Panc1 (cell line): ENCODE measurements around the gene CCR2.
"Not testable (repeated sequence)": the region's sequence is repeated elsewhere in the genome, so short reads cannot be mapped to it uniquely, and the experiment has no call there.

Source experiments
- CTCF ChIP-seq: fragments of 450-650 bp; IDR thresholded peaks from 2 replicates; pipeline ENCODE4 v1.5.1; 2017; ENCODE audit warnings: mild to moderate bottlenecking
- TF ChIP-seq, protein P1 (sequence below), 2 experiments: IDR thresholded peaks; 2 replicates each; pipeline ENCODE4 v1.6.1; 2011 to 2012; ENCODE audit warnings: low read depth in 2 of 2, control low read depth in 1 of 2, low read length in 1 of 2, mild to moderate bottlenecking in 1 of 2, moderate library complexity in 1 of 2; ENCODE audit not compliant: insufficient read depth in 1 of 2

- TF ChIP-seq, protein P1, sequence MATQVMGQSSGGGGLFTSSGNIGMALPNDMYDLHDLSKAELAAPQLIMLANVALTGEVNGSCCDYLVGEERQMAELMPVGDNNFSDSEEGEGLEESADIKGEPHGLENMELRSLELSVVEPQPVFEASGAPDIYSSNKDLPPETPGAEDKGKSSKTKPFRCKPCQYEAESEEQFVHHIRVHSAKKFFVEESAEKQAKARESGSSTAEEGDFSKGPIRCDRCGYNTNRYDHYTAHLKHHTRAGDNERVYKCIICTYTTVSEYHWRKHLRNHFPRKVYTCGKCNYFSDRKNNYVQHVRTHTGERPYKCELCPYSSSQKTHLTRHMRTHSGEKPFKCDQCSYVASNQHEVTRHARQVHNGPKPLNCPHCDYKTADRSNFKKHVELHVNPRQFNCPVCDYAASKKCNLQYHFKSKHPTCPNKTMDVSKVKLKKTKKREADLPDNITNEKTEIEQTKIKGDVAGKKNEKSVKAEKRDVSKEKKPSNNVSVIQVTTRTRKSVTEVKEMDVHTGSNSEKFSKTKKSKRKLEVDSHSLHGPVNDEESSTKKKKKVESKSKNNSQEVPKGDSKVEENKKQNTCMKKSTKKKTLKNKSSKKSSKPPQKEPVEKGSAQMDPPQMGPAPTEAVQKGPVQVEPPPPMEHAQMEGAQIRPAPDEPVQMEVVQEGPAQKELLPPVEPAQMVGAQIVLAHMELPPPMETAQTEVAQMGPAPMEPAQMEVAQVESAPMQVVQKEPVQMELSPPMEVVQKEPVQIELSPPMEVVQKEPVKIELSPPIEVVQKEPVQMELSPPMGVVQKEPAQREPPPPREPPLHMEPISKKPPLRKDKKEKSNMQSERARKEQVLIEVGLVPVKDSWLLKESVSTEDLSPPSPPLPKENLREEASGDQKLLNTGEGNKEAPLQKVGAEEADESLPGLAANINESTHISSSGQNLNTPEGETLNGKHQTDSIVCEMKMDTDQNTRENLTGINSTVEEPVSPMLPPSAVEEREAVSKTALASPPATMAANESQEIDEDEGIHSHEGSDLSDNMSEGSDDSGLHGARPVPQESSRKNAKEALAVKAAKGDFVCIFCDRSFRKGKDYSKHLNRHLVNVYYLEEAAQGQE (IDR thresholded peaks at IDR 0.05; ENCODE audit: insufficient read depth in 1 of 2, low read depth in 2 of 2, low read length in 1 of 2): not testable (repeated sequence)
- TF ChIP-seq CTCF: not testable (repeated sequence)
These were observed 49.0 kb downstream of the CCR2 start for GRCh38 chr3:46402902-46403301.
